ENCODE results near the gene PTPRM.

DNA sequence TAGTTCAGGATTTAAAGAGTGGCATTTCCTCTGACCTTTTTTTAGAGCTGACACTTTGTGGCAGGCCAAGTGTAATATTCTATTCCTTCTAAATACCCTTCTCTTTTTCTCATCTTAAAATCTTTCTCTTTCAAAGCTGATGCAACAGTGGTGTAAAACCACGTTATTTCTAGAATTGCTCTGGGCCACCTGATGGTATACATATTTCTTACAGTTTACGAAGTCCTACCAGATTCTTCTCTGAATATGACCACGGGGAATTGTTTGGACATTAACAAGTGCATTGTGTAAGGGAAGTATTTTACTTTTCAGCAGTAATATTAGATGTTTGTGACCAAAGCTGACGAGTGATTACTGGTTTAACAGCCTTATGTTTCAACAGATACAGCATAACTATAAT is 109.9 kb downstream of the PTPRM start:
- TF ChIP-seq, protein P1, sequence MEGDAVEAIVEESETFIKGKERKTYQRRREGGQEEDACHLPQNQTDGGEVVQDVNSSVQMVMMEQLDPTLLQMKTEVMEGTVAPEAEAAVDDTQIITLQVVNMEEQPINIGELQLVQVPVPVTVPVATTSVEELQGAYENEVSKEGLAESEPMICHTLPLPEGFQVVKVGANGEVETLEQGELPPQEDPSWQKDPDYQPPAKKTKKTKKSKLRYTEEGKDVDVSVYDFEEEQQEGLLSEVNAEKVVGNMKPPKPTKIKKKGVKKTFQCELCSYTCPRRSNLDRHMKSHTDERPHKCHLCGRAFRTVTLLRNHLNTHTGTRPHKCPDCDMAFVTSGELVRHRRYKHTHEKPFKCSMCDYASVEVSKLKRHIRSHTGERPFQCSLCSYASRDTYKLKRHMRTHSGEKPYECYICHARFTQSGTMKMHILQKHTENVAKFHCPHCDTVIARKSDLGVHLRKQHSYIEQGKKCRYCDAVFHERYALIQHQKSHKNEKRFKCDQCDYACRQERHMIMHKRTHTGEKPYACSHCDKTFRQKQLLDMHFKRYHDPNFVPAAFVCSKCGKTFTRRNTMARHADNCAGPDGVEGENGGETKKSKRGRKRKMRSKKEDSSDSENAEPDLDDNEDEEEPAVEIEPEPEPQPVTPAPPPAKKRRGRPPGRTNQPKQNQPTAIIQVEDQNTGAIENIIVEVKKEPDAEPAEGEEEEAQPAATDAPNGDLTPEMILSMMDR (IDR thresholded peaks at IDR 0.05) = no peak
- no peak for TF ChIP-seq POLR2A (IDR thresholded peaks at IDR 0.05)
